Activated CD8-positive, alpha-beta memory T cell treated with anti-CD3 and anti-CD28 coated beads, Interleukin-2, amount 50 U/mL, for 24 hours (primary cell): ENCODE data around the gene CLK2.

Source experiments
- DNase-seq: peaks from one replicate; pipeline ENCODE4 v3.0.0-alpha.2; 2020; ENCODE audit errors: extremely low read depth

Gene CLK2

DNA sequence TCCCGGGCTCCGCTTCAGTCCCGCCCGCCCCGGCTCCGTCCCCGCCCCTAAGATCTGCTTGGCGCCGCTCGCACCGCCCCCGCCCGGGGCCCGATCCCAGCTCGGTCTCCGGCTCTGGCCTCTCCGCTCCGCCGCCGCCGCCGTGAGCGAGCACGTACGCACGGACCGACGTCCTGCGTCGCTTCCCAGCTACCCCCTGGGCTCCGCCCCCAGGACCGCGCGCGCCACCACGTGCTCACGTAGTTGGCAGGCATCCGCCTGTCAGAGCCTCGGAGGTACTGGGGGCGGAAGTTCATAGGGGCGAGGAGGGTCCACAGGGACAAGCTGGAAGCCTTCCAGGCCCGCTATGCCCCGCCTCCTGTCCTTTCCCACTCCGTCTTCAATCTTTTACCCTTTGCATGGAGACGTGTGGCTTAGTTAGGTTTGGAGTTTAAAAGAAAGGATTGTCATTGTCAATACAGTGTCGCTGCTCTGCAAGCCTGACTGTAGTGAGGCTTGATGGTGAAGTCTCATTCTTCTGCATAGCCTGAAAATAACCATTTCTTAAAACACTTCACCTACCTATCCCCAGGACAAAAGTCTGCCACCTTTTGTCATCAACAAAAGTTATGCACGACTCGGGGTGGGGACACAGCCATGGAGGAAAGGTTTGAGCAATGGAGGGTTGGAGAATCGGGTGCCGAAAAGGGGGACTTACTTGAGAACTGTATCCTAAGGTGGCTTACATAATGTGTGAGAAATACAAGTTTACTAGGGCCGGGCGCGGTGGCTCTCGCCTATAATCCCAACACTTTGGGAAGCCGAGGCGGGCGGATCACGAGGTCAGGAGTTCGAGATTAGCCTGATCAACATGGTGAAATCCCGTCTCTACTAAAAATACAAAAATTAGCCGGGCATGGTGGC, at the start of gene CLK2:
Gene CLK2, minus strand, starts transcription at position 162 of the 903 bp plus-strand sequence. CDS start 2,527 bp downstream, outside the sequence.
- peak; percentile 88 for DNase-seq

DNA sequence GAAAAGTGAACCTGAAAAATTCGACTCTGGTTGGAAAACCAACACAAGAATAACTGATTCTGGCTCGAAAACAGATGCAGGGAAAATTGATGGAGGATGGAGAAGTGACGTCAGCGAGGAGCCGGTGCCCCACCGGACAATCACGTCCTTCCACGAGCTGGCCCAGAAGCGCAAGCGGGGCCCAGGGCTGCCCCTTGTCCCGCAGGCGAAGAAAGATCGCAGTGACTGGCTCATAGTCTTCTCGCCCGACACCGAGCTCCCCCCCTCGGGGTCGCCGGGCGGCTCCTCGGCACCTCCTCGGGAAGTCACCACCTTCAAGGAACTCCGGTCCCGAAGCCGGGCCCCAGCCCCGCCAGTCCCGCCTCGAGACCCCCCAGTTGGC, 49.3 kb upstream of the CLK2 start:
- no peak for DNase-seq

DNA sequence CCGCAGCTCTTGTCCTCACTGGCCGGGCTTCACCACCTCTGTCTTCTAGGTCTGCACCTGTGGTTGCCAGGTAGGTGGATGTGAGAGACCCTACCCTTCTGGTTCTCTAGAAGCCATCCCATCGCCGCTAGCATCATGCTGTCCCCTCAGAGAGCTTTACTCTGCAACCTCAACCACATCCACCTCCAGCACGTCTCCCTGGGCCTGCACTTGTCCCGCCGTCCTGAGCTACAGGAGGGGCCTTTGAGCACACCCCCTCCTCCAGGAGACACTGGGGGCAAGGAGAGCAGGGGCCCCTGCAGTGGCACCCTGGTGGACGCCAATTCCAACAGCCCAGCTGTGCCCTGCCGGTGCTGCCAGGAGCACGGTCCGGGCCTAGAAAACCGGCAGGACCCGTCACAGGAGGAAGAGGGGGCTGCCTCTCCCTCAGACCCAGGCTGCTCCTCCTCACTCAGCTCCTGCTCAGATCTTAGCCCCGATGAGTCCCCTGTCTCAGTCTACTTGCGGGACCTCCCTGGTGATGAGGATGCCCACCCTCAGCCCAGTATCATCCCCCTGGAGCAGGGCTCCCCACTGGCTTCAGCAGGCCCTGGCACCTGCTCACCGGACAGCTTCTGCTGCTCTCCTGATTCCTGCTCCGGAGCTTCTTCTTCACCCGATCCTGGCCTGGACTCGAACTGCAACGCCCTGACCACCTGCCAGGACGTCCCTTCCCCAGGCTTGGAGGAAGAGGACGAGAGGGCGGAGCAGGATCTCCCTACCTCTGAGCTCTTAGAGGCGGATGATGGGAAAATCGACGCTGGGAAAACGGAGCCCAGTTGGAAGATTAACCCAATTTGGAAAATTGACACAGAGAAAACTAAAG, 48.6 kb upstream of the CLK2 start:
- no peak for DNase-seq

DNA sequence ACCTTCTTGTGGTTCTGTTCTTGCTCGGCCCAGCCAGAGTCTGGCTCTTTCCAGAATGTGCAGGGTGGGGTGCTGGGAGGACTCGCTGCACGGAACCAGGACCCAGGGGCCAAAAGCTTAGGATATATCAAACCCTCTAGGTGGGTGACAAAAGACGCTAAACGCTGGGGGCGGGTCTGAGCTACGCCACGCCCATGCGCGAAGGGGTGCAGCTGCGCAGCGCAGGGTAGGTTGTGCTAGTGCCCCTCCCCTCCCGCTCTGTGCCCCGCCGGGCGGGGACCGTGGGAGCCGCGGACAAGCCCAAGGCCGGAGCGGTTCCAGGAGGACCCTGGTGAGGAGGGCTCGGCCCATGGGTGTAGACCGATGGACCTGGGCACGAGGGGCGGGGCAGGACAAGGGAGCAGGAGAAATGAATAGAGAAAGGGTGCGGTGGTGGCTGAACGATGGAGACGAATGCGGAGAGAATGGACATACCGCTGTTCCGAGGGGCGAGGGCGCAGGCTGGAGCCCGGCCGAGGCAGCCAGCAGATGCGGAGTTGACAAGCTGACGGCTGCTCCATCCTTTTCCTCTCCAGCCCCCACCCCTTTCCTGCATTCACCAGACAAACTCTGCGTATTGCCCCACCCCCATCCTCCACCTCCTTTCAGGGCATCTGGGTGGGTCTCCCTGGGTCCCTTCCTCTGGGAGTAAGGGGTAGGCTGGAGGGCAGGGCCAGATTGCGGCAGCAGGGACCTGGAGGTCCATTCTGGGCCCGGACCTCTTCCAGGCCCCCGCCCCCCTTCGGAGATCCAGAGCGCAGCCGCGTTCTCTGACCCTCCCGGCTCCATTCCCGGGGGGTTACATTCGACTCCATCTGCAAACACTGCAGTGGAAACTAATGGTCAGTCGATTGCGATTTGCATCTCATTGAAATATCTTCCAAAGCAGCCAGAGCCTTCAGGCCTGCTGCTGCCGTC, 47.6 kb upstream of the CLK2 start, which contains the start of gene RUSC1:
Gene RUSC1, plus strand, starts transcription at position 234 of the 957 bp plus-strand sequence. CDS start 880 bp downstream, outside the sequence.
- peak; percentile 40 for DNase-seq

DNA sequence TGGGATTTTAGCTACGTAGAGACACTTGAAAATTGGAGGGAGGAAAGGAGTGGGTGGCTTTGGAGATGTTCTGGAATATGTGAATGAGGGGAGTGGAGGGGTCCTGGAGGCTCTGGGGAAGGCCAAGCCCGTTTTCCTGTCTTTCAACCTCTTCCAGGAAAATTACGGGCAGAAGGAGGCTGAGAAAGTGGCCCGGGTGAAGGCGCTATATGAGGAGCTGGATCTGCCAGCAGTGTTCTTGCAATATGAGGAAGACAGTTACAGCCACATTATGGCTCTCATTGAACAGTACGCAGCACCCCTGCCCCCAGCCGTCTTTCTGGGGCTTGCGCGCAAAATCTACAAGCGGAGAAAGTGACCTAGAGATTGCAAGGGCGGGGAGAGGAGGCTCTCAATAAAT, 46.9 kb upstream of the CLK2 start:
- no peak for DNase-seq

DNA sequence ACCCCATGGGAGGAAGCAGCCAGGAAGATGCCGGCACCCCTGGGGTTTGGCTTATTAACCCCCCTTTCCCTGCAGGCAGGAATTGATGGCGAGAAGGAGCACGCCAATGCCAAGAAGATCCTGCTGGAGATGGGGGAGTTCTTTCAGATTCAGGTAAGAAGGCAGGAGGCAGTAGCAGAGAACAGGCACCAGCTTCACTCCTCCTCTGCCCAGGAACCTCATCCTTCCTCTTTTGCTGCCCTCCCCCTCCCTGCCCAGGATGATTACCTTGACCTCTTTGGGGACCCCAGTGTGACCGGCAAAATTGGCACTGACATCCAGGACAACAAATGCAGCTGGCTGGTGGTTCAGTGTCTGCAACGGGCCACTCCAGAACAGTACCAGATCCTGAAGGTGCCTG, 46.2 kb upstream of the CLK2 start:
- DNase-seq, result no peak

DNA sequence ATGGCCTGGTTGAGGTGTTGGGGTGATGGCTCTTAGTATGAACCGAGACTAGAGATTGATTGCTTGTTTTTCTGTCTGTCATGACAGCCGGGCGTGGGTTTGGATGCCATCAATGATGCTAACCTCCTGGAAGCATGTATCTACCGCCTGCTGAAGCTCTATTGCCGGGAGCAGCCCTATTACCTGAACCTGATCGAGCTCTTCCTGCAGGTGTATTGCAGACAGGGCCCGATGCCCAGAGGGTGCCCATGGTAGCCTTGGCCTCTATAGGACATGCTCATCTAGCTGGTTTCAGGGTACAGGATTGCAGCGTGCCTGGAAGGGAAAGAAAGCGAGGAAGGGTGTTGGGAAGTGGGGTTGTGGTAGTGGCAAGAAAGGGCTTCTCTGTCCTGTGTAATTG, 44.8 kb upstream of the CLK2 start:
- DNase-seq, result no peak

DNA sequence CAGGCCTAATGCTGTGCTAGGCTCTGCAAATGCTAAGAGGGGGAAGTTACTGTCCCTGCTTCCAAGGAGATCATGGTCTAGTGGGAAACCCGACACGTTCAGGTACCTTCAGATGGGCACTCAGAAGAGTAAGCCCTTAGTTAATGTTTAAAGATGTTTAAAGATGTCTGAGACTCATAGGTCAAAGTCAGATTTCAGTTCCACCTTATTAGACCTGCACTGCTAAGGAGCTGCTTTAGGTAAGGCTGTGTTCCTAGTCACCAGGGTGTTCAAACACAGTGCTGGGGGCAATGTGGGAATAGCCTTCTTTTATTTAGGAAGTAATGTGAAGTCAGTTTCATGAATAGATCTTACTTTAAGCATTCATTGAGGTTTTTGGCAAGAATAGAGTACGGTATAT, 43.6 kb upstream of the CLK2 start:
- no peak for DNase-seq

DNA sequence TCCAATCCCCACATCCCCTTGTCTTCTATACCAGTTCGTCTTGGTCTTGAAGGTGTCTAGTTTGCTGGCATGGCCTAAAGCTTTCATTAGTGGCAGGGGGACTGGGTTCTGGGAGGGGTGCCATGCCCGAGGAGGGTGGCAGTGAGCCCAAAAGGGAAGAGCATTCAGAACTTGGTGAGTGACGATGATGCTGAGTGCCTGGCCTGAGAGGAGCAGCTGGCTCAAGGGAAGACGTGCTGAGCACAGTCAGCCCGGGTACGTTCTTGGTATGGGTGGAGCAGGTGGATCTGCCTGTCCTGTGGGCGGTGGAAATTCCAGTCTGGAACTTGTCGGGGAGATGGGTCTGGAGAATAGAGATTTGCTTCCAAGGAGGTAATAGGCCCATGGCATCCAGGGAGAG, 40.0 kb upstream of the CLK2 start:
- no peak for DNase-seq

DNA sequence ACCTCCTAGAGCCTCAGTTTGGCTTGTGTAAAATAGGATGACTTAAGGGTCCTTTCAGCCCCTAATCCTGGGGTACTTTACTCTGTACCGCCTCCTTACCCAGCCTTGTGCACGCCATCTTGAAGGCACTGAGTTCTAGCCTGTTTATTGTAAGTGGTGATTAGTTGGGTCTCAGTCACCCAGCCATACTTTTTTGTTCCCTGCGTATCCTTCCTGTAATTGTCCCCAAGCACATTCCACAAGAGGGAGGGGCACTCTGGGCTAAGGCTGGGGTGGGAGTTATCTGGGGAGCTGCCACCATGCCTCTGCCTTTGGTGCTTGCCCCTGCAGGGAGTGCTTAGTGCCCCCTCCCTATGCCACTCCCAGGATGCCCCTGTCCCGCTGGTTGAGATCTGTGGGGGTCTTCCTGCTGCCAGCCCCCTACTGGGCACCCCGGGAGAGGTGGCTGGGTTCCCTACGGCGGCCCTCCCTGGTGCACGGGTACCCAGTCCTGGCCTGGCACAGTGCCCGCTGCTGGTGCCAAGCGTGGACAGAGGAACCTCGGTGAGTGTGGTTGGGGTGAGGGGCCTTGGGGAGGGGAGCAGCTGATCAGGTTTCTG, 36.2 kb upstream of the CLK2 start:
- DNase-seq, result no peak

DNA sequence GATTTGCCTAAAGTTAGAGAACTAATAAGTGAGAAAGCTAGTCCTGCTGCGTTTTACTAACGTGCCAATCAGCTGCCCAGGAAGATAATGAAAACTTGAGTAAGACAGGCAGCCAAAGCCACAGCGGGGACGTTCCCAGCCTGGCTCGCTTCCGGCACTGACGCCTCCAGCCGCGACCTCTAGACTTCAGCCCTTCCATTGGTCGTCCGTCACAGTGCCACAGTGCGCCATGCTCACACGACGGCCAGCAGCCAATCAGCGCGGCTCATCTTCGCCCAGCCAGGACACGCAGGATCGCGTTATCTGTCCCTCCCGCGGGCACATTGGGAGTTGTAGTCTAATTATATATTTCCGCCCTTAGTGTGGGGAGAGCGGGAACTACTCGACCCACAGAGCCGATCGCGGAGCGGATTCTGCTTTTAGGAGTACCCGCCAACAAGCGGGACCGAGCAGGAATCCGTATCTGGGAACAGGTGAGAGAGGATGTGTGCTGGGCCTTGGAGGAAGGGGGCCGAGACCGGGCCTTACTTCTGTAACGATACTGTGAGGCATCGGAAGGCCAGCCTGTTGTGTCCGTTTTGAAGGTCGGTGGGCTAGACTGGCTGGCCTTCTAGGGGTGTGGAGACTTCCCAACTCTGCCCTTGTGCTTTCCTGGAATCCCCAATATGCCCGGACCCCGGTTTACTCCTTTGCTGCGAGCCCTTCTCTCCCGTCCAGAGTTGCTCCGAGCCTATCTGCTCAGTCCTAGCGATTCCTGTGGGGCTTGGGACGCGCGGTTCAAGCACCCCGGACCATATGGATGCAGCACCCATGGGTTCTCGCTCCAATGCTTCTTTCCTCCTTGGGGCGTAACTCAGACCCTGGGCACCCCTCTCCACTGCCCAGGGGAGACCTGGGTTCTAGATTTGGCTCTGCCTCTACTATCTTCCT, 35.5 kb upstream of the CLK2 start, which contains the start of gene FDPS:
Gene FDPS, plus strand, starts transcription at position 374 of the 930 bp plus-strand sequence. CDS start 924 bp downstream, outside the sequence.
- peak; percentile 93 for DNase-seq

DNA sequence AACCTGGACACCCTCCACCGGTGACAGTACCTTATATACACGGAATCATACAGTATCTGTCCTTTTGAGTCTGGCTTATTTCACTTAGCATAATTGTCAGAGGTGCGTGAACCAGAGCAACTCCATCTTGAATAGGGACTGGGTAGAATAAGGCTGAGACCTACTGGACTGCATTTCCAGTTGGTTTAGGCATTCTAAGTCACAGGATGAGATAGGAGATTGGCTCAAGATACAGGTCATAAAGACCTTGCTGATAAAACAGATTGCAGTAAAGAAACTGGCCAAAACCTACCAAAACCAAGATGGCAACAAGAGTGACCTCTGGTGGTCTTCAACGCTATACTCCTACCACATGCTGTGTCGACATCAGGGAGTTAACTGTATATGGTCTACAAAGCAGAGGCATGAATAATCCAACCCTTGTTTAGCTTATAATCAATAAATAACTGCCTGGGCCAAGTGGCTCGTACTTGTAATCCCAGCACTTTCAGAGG, 34.0 kb upstream of the CLK2 start:
- no peak for DNase-seq

DNA sequence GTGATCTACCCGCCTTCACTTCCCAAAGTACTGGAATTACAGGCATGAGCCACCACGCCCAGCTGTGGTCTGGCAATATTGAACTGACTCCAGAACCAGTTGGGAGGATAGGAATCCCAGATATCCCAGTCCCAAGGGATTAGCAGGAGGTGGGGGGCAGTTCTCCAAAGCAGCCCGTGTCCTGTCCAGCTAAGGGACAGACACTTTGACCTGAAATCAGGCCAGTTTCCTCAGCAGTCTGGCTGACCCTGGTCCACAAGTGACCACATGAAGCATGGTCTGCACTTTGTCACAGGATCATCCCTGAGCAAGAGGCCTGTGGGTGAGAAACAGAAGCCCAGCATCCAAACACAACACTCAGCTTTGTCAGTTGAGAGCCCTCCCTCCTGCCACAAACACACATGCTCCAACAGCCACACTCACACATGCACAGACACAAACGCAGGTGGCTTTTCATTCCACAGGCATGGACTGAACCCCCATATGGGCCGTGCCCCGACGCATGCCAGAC, 32.6 kb upstream of the CLK2 start:
- DNase-seq, result no peak

DNA sequence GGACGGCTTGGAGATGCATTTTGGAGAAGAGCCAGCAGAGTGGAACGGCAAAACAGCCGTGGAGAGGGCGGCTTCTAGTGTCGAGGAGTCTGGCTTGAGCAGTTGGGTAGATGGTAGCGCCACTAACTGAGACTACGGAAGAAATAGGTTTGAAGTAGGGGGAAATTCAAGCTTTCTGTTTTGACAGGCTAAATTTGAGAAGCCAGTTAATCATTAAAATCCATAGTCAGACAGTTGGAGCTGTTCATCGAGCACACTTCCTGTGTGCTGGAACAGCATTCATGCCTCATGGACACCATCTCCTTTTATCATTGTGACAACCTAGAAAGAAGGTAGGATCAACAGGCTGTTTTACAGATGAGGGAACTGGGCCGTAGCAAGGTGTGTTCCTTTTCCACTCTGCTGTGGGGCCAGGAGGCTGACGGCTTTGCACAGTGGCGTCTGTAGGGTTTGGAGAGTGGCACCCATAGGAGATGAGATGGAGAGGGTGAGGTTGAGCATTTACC, 31.3 kb upstream of the CLK2 start:
- DNase-seq, result no peak

DNA sequence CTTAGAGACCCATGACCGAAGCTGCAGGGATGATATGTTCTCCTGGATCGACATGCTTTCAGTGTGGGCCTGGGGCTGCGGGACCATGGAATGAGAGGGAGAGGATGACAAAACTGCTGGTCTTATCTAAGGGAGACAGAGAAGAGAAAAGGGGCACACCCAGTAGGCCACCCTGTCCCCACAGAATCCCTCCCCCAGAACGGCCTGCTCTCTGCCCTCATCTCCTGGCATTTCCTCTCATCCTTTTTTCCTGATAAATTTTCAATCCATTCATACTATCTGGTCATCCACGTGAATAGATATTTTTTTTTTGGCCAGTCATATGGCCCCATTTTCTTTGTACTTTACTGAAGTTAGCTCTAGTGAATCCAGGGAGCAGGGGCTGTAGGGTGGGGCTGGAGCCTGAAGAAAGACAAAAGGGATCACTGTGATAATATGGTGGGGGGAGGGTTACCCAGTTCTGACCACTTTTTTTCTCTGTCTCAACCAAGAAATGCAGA, 28.1 kb upstream of the CLK2 start, which contains the start of gene PKLR:
Gene PKLR, minus strand, starts transcription at position 97 of the 500 bp plus-strand sequence. Its CDS starts 43 bp downstream, at position 54.
- no peak for DNase-seq

DNA sequence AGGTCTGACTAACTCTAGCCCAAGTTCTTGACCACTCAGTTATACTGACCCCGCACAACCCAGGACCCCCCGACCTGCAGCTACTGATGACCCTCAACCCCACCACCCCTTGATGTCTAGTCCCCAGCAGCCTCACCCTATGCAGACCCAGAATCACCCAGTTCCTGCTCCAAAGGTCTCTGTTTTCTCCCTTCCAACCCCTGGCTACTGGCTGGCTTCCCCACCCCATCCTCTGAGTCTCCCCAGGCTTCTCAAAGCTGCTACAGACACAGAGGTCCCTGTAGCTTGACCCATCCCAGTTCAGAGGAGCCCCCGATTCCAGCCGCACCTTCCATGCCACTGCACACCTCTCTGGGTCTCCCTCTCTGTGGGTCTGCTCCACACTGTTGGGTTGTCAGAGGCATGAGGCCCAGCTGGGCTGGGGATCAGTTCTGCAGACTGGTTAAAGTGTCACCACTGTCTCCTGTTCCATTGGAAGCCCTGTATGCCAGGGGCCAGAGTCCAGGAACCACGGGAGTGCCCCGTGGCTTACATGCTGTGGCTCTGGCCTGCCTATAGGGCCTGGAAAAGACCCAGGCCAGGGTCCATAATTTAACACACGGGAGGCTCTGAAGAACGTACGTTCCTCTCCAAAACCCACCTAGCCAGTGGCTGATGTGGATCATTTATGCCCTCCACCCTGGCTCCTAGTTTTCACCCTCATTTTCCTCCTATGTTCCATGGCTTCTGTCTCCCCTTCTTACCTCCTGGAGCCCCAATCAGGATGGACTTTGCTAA, 27.4 kb upstream of the CLK2 start:
- DNase-seq, result no peak

DNA sequence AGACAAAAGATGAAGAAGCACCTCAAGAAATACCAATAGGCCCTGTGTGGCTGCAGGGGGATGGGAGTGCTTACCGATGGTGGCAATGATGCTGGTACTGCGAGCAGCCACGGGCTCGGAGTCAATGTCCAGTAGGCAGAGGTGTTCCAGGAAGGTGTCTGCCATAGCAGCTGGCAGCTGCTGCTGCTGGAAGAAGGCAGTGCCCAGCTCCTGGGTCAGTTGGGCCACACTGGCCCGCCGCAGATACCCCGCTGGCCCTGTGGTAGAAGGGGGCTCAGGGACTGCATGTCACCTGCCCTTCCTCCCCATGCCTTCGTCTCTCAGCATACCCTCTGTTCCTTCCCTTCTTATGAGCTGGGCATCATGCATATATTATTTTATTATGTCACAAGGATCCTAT, 26.7 kb upstream of the CLK2 start:
- no peak for DNase-seq

DNA sequence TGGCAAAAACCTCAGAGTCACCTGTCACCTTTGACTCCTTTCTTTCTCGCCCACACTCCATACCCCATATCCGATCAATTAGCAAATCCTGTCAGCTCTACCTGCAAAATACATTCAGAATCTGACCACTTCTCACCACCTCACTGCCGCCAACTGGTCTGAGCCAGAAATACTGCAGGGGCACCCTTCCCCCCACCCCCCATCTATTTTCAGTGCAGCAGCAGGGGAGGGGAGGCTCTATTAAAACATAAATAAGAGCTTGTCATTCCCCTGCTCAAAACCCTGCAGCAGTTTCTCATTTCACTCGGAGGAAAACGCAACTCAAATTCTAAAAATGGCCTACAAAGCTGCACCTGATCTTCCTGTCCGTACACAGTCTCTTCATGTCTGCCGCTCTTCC, 24.1 kb upstream of the CLK2 start:
- no peak for DNase-seq
